OCI-LY1 (cell line): ENCODE results near the gene C8A.

Source experiments
- H2AFZ ChIP-seq: fragments of 200-600 bp; sonication (generic), shearing (Covaris generic); 2 replicates; pipeline ENCODE4 v1.6.0; 2014; ENCODE audit warnings: antibody characterized with exemption, mild to moderate bottlenecking, low read length
- H3F3A ChIP-seq: fragments of 200-600 bp; sonication (generic), shearing (Covaris generic); 2 replicates; pipeline ENCODE4 v1.6.0; 2014; ENCODE audit warnings: mild to moderate bottlenecking, antibody characterized with exemption, low read length, moderate library complexity; ENCODE audit not compliant: insufficient read depth
- H3K27ac ChIP-seq: fragments of 200-600 bp; sonication (generic); 2 replicates; pipeline ENCODE4 v1.5.1; 2014; ENCODE audit warnings: low read length, mixed run types, mild to moderate bottlenecking, low read depth; ENCODE audit not compliant: poor library complexity, severe bottlenecking
- H3K27me3 ChIP-seq: fragments of 200-600 bp; sonication (generic); 2 replicates; pipeline ENCODE4 v1.6.0; 2014; ENCODE audit warnings: antibody characterized with exemption, mild to moderate bottlenecking, low read length, moderate library complexity; ENCODE audit not compliant: insufficient read depth
- H3K36me3 ChIP-seq: fragments of 200-600 bp; sonication (generic); 2 replicates; pipeline ENCODE4 v1.6.1; 2014; ENCODE audit warnings: mild to moderate bottlenecking, antibody characterized with exemption, low read length, moderate library complexity, mixed read lengths; ENCODE audit not compliant: insufficient read depth
- H3K4me1 ChIP-seq: fragments of 200-600 bp; sonication (generic); 2 replicates; pipeline ENCODE4 v1.5.1; 2014; ENCODE audit warnings: mild to moderate bottlenecking, low read length, moderate library complexity; ENCODE audit not compliant: insufficient read depth, severe bottlenecking
- H3K4me2 ChIP-seq: fragments of 200-600 bp; sonication (generic), shearing (Covaris generic); 2 replicates; pipeline ENCODE4 v1.6.1; 2014; ENCODE audit warnings: low read length
- H3K4me3 ChIP-seq: fragments of 200-600 bp; sonication (generic); 2 replicates; pipeline ENCODE4 v1.5.1; 2014; ENCODE audit warnings: low read length, low read depth, mild to moderate bottlenecking, mixed read lengths; ENCODE audit not compliant: poor library complexity, severe bottlenecking
- H3K79me2 ChIP-seq: fragments of 200-600 bp; shearing (Covaris generic); 2 replicates; pipeline ENCODE4 v1.6.1; 2016; ENCODE audit warnings: mixed run types, low read length, mixed read lengths; ENCODE audit not compliant: insufficient read depth
- H3K9ac ChIP-seq: fragments of 200-600 bp; sonication (generic), shearing (Covaris generic); 2 replicates; pipeline ENCODE4 v1.6.1; 2014; ENCODE audit warnings: mild to moderate bottlenecking, low read length, mixed read lengths
- H3K9me2 ChIP-seq: fragments of 200-600 bp; sonication (generic), shearing (Covaris generic); 2 replicates; pipeline ENCODE4 v1.6.1; 2014; ENCODE audit warnings: low read depth, mild to moderate bottlenecking, low read length, mixed read lengths
- H3K9me3 ChIP-seq: fragments of 200-600 bp; shearing (Covaris generic); 2 replicates; pipeline ENCODE4 v1.6.1; 2014; ENCODE audit warnings: low read length, mixed read lengths
- H4K20me1 ChIP-seq: fragments of 200-600 bp; sonication (generic), shearing (Covaris generic); 2 replicates; pipeline ENCODE4 v1.6.0; 2016; ENCODE audit warnings: mild to moderate bottlenecking, low read length; ENCODE audit not compliant: insufficient read depth
- EZH2 ChIP-seq: fragments of 200-600 bp; sonication (generic), shearing (Covaris generic); IDR thresholded peaks from 2 replicates; pipeline ENCODE4 v1.8.0; 2017; ENCODE audit warnings: borderline replicate concordance, mixed run types, mild to moderate bottlenecking, antibody characterized with exemption, low read length, moderate library complexity, mixed read lengths
- TF ChIP-seq, protein P1 (sequence below): fragments of 200-600 bp; sonication (generic), shearing (Covaris generic); IDR thresholded peaks from 2 replicates; pipeline ENCODE4 v1.5.1; 2017; ENCODE audit warnings: mild to moderate bottlenecking, antibody characterized with exemption, low read length, moderate library complexity, mixed read lengths

The C8A gene

DNA sequence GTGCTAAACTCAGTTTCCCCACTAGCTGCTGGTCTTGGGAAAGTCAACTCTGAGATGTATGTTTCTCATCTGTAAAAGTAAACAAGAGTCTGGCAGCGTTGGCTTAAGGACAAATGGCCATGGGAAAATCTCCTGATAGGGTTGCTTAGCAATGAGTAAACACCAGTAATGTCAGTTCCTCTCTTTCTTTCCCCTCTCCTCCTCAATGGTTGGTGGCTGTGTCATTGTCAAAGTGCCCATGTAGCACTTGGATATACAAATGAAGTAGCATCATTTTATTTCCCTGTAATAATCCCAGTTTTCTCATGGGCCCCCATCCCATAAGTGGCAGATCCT, 33.2 kb upstream of the C8A start:
- no peak overlapping the region for H2AFZ ChIP-seq
- H3K4me2 ChIP-seq, result no peak overlapping the region

DNA sequence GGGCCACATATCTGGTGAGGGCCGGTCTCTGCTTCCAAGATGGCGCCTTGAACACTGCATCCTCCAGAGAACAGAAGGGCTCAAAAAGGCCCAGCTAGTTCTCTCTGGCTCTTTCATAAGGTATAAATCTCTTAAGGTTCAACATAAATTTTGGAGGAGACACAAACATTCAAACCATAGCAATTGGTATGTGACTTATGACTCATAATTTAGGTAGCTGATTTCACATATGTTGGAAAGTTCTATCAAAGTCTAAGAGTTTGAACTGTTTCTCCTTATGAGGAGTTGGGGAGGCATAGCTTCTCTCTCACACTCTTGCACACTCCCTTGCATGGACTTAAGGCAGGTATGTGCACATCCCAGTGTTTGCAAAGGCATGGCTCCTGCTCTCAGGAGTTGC, 30.3 kb upstream of the C8A start:
- H3K27me3 ChIP-seq, result no peaks in the 10 kb centered on the region

More for the DNA sequence above, 33.2 kb upstream of the C8A start:
- Histone ChIP-seq H3K79me2 (no peaks in the 10 kb centered on the region), H3K4me1 (no peaks in the 10 kb centered on the region), H3K4me3 (no peak overlapping the region), H3K27me3 (no peaks in the 10 kb centered on the region), H3F3A (no peaks in the 10 kb centered on the region), H3K36me3 (no peaks in the 10 kb centered on the region), H3K9me2 (no peaks in the 10 kb centered on the region), H3K27ac (no peak overlapping the region), H3K9ac (no peak overlapping the region), H3K9me3 (no peaks in the 10 kb centered on the region), H4K20me1 (no peaks in the 10 kb centered on the region)
- TF ChIP-seq, protein P1, sequence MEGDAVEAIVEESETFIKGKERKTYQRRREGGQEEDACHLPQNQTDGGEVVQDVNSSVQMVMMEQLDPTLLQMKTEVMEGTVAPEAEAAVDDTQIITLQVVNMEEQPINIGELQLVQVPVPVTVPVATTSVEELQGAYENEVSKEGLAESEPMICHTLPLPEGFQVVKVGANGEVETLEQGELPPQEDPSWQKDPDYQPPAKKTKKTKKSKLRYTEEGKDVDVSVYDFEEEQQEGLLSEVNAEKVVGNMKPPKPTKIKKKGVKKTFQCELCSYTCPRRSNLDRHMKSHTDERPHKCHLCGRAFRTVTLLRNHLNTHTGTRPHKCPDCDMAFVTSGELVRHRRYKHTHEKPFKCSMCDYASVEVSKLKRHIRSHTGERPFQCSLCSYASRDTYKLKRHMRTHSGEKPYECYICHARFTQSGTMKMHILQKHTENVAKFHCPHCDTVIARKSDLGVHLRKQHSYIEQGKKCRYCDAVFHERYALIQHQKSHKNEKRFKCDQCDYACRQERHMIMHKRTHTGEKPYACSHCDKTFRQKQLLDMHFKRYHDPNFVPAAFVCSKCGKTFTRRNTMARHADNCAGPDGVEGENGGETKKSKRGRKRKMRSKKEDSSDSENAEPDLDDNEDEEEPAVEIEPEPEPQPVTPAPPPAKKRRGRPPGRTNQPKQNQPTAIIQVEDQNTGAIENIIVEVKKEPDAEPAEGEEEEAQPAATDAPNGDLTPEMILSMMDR, result no peak

DNA sequence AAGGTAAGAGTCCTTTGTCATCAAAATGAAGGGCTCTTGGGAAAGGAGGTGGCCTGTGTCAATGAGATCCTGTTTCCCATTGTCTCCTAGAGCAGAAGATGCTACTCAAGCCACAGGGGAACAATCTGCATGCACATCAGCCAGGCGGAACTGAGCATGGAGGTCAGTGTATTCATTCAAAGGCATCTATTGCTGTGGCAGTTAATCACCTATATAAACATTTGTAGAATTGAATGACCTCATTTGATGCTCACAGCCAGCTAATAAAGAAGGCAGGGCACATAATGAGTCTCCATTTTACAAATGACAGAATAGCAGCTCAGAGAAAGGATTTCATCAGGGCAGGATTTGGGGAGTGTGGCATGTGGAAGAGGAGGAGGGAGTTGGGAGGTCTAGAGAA, 29.7 kb upstream of the C8A start:
- no peak overlapping the region for H3K4me3 ChIP-seq
- H3K27me3 ChIP-seq, result no peaks in the 10 kb centered on the region
- no peaks in the 10 kb centered on the region for H3F3A ChIP-seq
- no peaks in the 10 kb centered on the region for H3K36me3 ChIP-seq
- H3K27ac ChIP-seq, result no peak overlapping the region
- H4K20me1 ChIP-seq, result no peaks in the 10 kb centered on the region
- no peak overlapping the region for H2AFZ ChIP-seq
- H3K4me1 ChIP-seq, result no peaks in the 10 kb centered on the region
- no peaks in the 10 kb centered on the region for H3K9me2 ChIP-seq
- no peaks in the 10 kb centered on the region for H3K79me2 ChIP-seq
- no peak for TF ChIP-seq EZH2
- TF ChIP-seq, protein P1, result no peak
- no peaks in the 10 kb centered on the region for H3K9me3 ChIP-seq
- no peak overlapping the region for H3K9ac ChIP-seq
- H3K4me2 ChIP-seq, result no peak overlapping the region

More for the DNA sequence above, 30.3 kb upstream of the C8A start:
- no peaks in the 10 kb centered on the region for H3F3A ChIP-seq
- H3K4me2 ChIP-seq, result no peak overlapping the region
- H3K27ac ChIP-seq, result no peak overlapping the region
- H3K4me1 ChIP-seq, result no peaks in the 10 kb centered on the region
- TF ChIP-seq, protein P1, result no peak
- no peak for TF ChIP-seq EZH2
- H3K9me2 ChIP-seq, result no peaks in the 10 kb centered on the region
- no peaks in the 10 kb centered on the region for H4K20me1 ChIP-seq
- no peak overlapping the region for H3K9ac ChIP-seq
- no peak overlapping the region for H2AFZ ChIP-seq
- no peaks in the 10 kb centered on the region for H3K79me2 ChIP-seq
- H3K9me3 ChIP-seq, result no peaks in the 10 kb centered on the region
- no peak overlapping the region for H3K4me3 ChIP-seq
- no peaks in the 10 kb centered on the region for H3K36me3 ChIP-seq
